GM20000 (cell line): ENCODE data around the gene GABRG3.

Source experiments
- DNase-seq: peaks from one replicate; pipeline ENCODE4 v3.0.0; 2012; ENCODE audit warnings: low spot score
- TF ChIP-seq, protein P1 (sequence below): IDR thresholded peaks from 2 replicates; pipeline ENCODE4 v1.5.1; 2012; ENCODE audit warnings: mild to moderate bottlenecking, control low read depth; ENCODE audit errors: extremely low read depth, missing control alignments

The GABRG3 gene

DNA sequence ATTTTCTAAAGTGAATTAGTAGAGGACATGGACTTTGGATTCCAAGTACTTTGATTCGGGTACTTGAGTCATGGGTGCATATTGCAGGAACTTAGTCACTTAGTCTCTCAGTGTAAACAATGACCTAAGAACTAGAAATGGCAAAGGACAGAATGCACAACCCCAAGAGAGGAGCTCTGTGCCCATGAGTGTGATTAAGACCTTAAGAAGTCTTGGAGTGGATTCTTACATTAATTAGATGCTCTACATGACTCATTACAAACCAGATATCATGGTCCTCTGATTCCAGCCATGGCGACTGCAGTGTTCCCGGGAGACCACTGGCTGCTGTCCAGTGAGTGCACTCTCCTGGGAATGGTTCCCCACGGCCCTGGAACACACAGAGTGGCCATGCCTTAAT is 251.5 kb downstream of the GABRG3 start:
- TF ChIP-seq, protein P1, sequence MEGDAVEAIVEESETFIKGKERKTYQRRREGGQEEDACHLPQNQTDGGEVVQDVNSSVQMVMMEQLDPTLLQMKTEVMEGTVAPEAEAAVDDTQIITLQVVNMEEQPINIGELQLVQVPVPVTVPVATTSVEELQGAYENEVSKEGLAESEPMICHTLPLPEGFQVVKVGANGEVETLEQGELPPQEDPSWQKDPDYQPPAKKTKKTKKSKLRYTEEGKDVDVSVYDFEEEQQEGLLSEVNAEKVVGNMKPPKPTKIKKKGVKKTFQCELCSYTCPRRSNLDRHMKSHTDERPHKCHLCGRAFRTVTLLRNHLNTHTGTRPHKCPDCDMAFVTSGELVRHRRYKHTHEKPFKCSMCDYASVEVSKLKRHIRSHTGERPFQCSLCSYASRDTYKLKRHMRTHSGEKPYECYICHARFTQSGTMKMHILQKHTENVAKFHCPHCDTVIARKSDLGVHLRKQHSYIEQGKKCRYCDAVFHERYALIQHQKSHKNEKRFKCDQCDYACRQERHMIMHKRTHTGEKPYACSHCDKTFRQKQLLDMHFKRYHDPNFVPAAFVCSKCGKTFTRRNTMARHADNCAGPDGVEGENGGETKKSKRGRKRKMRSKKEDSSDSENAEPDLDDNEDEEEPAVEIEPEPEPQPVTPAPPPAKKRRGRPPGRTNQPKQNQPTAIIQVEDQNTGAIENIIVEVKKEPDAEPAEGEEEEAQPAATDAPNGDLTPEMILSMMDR: no peak
- DNase-seq: no peak

DNA sequence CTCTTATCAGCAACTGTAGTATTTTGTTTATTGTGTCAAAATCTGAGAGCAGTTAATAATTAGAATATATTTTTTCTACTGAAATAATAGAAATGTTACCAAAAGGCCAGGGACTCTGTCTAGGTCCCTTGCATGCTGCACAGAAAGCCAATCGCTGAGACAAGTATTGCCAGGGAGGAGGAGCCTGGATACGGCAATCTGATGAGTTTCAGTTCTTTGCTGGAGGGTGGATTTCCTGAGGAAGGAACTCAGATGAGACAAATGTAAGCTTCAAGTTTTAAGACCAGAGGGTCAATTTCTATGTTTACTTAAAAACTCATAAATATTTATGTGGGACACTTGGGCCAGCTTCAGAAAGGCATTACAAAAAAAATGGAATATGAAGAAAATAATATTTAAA is 252.2 kb downstream of the GABRG3 start:
- no peak for DNase-seq
- TF ChIP-seq, protein P1: no peak

DNA sequence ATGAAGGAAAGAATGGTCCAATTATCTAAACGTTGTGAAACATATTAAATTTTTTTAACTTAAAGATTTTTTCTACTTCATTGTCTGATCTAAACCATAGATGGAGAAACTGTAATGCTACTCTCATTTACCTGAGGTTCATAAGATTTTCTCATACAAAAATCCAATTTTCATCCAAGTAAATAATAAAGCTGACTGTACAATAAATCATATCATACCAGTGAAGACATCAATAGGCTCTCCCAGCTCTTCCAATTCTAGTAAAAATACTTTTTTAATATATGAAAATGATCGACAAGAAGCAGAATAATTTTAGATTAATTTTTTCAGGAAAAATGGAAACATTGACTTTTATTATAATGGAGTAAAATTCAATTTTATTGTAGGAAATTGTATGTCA is 260.8 kb downstream of the GABRG3 start:
- DNase-seq: no peak
- TF ChIP-seq, protein P1: no peak

DNA sequence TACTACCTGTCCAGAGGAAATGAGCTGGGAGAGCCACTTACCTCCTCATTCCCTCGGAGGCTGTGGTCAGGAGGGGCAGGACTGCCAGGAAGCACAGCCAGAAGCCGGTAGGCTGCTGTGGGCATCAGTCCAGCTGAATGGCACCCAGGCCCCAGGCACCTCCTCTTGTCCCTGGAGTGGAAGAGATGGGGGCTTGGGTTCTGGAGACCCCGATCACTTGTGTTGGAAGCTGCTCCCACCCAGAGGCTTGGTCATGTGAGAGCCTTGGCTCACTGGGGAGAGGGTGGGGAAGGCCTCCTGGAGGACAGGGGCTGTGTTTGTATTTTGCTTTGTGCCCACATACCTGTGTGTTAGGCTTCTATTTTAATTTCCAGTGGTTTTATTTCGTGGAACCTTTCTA is 261.9 kb downstream of the GABRG3 start:
- TF ChIP-seq, protein P1: no peak
- DNase-seq: no peak

DNA sequence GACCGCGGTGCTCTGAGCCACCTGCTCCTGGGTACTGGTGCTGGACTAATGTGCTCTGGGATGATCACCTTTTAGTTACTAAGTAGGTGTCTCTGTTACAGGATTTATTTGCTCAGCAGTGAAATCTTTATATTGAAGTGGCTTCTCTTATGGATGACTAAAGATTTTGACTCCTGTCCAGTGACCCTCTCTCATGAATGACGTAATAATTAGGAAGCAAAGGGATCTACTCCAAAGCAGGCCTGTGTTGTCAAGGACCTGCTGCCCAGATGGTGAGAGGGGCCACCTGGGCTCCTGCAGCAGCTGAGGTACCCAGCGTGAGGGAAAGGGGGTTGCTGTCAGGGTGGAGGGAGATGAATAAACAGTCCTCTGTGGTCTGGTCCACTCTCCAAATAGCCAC is 263.6 kb downstream of the GABRG3 start:
- TF ChIP-seq, protein P1: no peak
- no peak for DNase-seq

DNA sequence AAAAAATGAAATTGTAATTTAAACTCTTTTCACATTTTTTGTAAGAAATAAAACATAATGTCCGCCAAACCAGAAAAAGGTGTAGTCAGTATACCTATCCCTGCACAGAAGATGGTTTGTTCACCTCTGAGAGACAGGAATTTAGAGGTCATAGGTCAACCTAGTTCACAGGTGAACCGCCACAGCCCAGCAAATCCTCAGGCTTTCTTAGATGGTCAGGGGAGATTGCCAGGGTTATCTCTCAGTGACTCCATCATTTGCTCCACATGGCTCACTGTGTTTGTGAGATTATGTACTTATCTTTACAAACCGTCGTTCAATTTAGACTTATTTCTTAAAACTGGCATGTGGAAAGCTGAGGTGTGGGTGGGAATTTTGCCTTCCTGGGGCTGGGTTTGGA is 264.2 kb downstream of the GABRG3 start:
- no peak for DNase-seq
- TF ChIP-seq, protein P1: no peak

DNA sequence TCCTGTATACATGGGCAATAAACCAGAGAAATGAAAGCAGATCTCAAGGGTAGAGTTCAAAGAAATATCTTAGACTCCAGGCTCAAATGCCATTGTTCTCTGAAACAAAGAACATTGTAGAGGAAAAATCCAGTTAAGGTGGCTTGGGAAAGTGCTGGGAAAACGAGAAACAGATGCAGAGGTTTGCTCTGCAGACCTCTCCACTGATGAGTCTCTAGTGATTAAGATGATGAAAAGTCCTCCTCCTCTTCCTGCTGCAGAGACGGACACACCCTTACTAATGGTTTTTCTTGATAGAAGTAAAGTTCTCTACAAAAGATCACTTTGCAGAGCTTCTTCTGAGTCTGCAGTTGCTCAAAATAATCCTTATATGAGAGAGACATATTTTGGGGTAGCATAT is 264.7 kb downstream of the GABRG3 start:
- no peak for DNase-seq
- TF ChIP-seq, protein P1: no peak
